ENCODE measurements around the gene HACE1. TPM values are rescaled to one million over a fixed set of nuclear protein-coding genes. Genes with fewer than 3 reads are reported as not detected.

The HACE1 gene
- 2.0 to 3.2 TPM (median 2.9 TPM) in 5 replicates for total RNA-seq (2022; extraction: Qiagen RNA extraction; ENCODE audit: low read depth)

GRCh38 chr6:104859225-104860146 is at the start of gene HACE1:
Gene HACE1 (minus strand): TSS chr6:104859919. CDS start chr6:104859642, 277 bp downstream.

Other genes with a start within 250 kb of the HACE1 start
- gene LIN28B, start 97.2 kb upstream of the HACE1 start, total RNA-seq (2022; extraction: Qiagen RNA extraction; ENCODE audit: low read depth): 0.81 to 1.8 TPM (median 1.6 TPM) in 5 replicates